ENCODE measurements around the gene PPHLN1. TPM values are rescaled to one million over a fixed set of nuclear protein-coding genes. Genes with fewer than 3 reads are reported as not detected.
A peak's percentile ranks its signal among the peaks of the same experiment; 100 is the strongest.
"Not testable (repeated sequence)": the region's sequence is repeated elsewhere in the genome, so short reads cannot be mapped to it uniquely, and the experiment has no call there.

The PPHLN1 gene
- total and polyA plus RNA-seq, 2 donors: 39.6 to 104 TPM

- no peak for DNase-seq (ENCODE audit: extremely low spot score)
- Histone ChIP-seq H3K36me3 (ENCODE audit: insufficient read depth) (no peaks in the 10 kb centered on the region), H3K4me1 (ENCODE audit: insufficient read depth) (peaks cover 2% of the 10 kb centered on the region), H3K27ac (ENCODE audit: low read depth) (no peak overlapping the region), H3K4me3 (ENCODE audit: low read depth, low read length) (no peak overlapping the region)
- whole genome bisulfite sequencing: 92% methylated on average over 5 of the region's 5 CpGs
Observed at GRCh38 chr12:42296503-42297109, 29.4 kb upstream of the PPHLN1 start.

DNA sequence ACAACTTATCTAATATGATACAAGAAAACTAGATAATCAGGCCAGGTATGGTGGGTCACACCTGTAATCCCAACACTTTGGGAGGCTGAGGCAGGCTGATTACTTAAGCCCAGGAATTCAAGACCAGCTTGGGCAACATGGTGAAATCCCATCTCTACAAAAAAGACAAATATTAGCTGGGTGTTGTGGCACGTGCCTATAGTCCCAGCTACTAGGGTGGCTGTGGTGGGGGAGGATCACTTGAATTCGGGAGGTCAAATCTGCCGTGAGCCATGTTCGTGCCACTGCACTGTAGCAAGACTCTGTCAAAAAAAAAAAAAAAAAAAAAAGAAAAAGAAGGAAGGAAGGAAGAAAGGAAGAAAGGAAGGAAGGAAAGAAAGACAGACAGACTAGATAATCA is 27.1 kb upstream of the PPHLN1 start:
- DNase-seq (ENCODE audit: extremely low spot score): no peak
- H3K4me1 ChIP-seq (ENCODE audit: insufficient read depth): peaks cover 2% of the 10 kb centered on the region
- no peak overlapping the region for H3K4me3 ChIP-seq (ENCODE audit: low read depth, low read length)
- WGBS: 78% methylated on average over 4 of the region's 4 CpGs
- H3K36me3 ChIP-seq (ENCODE audit: insufficient read depth): no peaks in the 10 kb centered on the region
- H3K27ac ChIP-seq (ENCODE audit: low read depth): no peak overlapping the region

- no peak for DNase-seq (ENCODE audit: extremely low spot score)
- WGBS: 80% methylated on average over 8 of the region's 8 CpGs
- no peak overlapping the region for H3K27ac ChIP-seq (ENCODE audit: low read depth)
- no peak overlapping the region for H3K4me3 ChIP-seq (ENCODE audit: low read depth, low read length)
- H3K4me1 ChIP-seq (ENCODE audit: insufficient read depth): peaks cover 2% of the 10 kb centered on the region
- H3K36me3 ChIP-seq (ENCODE audit: insufficient read depth): no peaks in the 10 kb centered on the region
Observed at GRCh38 chr12:42299392-42300308, 26.3 kb upstream of the PPHLN1 start.

DNA sequence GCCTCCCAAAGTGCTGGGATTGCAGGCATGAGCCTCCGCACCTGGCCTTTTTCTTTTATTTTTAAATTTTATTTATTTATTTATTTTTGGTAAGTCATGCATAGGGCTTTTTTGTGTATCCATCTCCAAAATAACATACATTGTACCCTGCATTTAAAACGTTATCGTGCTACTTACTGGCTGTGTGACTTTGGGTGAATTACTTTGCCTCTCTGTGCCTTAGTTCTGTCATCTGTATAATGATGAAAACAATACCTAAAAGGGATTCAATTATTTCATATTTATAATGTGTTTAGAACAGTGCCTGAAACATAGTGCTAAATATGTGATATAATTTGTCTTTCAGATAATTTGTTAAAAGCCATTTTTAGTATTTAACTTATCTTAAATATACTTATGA is 19.7 kb upstream of the PPHLN1 start:
- Histone ChIP-seq H3K36me3 (ENCODE audit: insufficient read depth) (peaks cover 2% of the 10 kb centered on the region), H3K4me3 (ENCODE audit: low read depth, low read length) (no peak overlapping the region), H3K4me1 (ENCODE audit: insufficient read depth) (no peaks in the 10 kb centered on the region), H3K27ac (ENCODE audit: low read depth) (no peak overlapping the region)
- WGBS: 95% methylated on average over 3 of the region's 3 CpGs
- no peak for DNase-seq (ENCODE audit: extremely low spot score)

DNA sequence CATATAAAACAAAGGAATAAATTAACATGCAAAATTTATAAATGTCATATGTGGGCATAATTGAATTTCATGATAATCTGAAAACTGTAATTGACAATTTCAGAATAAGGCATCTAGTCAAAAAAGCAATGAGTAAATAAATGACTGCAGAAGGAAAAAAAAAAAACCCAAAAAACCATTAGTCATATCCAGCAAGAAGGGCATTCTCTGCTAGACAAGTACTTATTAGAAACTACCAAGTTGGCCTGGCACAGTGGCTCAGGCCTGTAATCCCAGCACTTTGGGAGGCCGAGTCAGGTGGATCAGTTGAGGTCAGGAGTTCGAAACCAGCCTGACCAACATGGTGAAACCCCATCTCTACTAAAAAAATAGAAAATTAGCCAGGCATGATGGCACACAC is 17.6 kb upstream of the PPHLN1 start:
- WGBS: 93% methylated on average over 2 of the region's 2 CpGs
- no peak overlapping the region for H3K27ac ChIP-seq (ENCODE audit: low read depth)
- H3K36me3 ChIP-seq (ENCODE audit: insufficient read depth): peaks cover 2% of the 10 kb centered on the region
- no peak for DNase-seq (ENCODE audit: extremely low spot score)
- no peaks in the 10 kb centered on the region for H3K4me1 ChIP-seq (ENCODE audit: insufficient read depth)
- H3K4me3 ChIP-seq (ENCODE audit: low read depth, low read length): no peak overlapping the region

DNA sequence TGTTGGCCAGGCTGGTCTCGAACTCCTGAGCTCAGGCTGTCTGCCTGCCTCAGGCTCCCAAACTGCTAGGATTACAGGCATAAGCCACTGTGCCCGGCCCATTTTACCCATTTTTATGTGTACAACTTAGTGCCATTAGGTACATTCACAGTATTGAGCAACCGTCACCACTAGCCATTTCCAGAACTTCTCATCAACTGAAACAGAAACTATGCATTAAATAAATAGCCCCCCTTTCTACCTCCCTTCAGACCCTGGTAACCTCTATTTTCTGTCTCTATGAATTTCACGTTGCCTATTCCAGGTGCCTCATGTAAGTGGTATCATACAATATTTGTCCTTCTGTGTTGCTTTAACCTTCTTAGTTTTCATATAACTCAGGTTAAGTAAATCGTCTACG is 16.0 kb upstream of the PPHLN1 start:
- DNase-seq (ENCODE audit: extremely low spot score): no peak
- H3K4me1 ChIP-seq (ENCODE audit: insufficient read depth): no peaks in the 10 kb centered on the region
- no peak overlapping the region for H3K4me3 ChIP-seq (ENCODE audit: low read depth, low read length)
- WGBS: 88% methylated on average over 6 of the region's 6 CpGs
- H3K27ac ChIP-seq (ENCODE audit: low read depth): no peak overlapping the region
- peaks cover 4% of the 10 kb centered on the region for H3K36me3 ChIP-seq (ENCODE audit: insufficient read depth)

DNA sequence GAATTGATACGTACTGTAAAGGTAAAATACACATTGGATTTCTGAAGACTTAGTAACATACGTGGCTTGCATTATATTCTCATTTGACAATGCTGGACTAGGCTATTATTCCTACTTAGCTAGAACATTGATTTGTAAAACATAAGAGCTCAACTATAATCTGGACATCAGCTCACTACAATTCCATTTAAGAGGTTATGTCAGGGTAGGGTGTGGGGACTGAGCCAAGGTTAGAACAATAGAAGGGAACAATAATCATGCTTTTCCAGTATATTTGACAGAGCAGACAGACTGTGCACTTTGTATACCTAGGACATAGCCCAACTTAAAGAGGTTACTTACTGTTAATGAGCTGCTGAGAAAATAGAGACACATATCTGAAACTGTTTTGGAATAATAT is 10.9 kb upstream of the PPHLN1 start:
- Histone ChIP-seq H3K4me1 (ENCODE audit: insufficient read depth) (no peaks in the 10 kb centered on the region), H3K4me3 (ENCODE audit: low read depth, low read length) (no peak overlapping the region), H3K27ac (ENCODE audit: low read depth) (no peak overlapping the region), H3K36me3 (ENCODE audit: insufficient read depth) (peaks cover 4% of the 10 kb centered on the region)
- DNase-seq (ENCODE audit: extremely low spot score): no peak
- WGBS: 94% methylated on average over 2 of the region's 2 CpGs

DNA sequence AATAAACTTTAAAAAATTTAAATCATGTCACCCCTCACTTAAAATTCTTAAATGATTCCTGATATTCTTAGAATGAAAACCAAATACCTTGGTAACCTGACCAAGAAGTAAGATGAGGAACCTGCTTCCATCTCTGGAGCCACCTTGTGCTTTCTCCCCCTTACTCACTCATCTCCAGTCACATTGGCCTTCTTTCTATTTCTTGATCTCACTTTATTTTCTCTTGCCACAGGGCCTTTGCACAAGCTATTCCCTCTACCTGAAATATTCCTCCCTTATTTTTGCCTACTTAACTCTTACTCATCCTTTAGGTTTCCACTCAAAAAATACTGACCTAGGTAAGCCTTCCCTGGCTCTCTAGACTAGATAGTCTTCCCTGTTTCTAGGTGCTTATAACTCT is 5.2 kb upstream of the PPHLN1 start:
- H3K36me3 ChIP-seq (ENCODE audit: insufficient read depth): peaks cover 2% of the 10 kb centered on the region
- no peaks in the 10 kb centered on the region for H3K4me1 ChIP-seq (ENCODE audit: insufficient read depth)
- no peak for DNase-seq (ENCODE audit: extremely low spot score)
- H3K27ac ChIP-seq (ENCODE audit: low read depth): no peak overlapping the region
- H3K4me3 ChIP-seq (ENCODE audit: low read depth, low read length): no peak overlapping the region

DNA sequence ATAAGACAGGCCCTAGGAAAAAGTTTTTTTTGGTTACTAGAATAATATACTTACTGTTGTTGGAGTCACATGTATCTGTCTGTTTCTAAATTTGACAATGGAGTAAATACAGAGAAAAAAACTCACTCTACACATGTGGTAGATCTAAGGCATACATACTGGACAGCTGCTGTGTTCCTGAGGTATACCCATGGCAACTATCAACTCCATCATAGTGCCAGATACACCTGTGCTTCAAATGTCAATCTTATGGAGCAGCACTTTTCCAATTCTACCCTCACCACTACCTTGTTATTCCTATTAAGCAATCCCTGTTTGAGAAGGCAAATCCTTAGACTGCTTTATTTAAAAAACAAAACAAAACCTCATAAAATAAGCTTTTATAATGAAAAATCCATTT is 3.4 kb upstream of the PPHLN1 start:
- no peaks in the 10 kb centered on the region for H3K4me1 ChIP-seq (ENCODE audit: insufficient read depth)
- H3K36me3 ChIP-seq (ENCODE audit: insufficient read depth): peaks cover 2% of the 10 kb centered on the region
- DNase-seq (ENCODE audit: extremely low spot score): no peak
- no peak overlapping the region for H3K4me3 ChIP-seq (ENCODE audit: low read depth, low read length)
- no peak overlapping the region for H3K27ac ChIP-seq (ENCODE audit: low read depth)

DNA sequence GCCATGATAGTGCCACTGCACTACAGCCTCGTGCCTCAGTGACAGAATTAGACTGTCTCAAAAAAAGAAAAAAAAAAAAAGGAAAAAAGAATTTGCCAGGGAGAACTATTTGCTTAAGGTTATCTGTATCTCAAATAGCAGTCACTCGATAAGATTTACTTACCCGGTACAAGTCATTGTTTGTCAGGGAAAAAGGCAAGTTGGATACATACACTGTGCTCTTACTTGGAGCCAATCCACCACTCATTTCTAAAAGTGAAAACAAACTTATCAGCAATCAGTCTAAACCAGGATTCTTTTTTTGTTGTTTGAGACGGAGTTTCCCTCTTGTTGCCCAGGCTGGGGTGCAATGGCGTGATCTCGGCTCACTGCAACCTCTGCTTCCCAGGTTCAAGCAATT is 2.1 kb upstream of the PPHLN1 start:
- DNase-seq (ENCODE audit: extremely low spot score): no peak
- no peak overlapping the region for H3K4me3 ChIP-seq (ENCODE audit: low read depth, low read length)
- no peaks in the 10 kb centered on the region for H3K4me1 ChIP-seq (ENCODE audit: insufficient read depth)
- H3K27ac ChIP-seq (ENCODE audit: low read depth): no peak overlapping the region
- WGBS: 86% methylated on average over 6 of the region's 6 CpGs
- H3K36me3 ChIP-seq (ENCODE audit: insufficient read depth): peaks cover 2% of the 10 kb centered on the region

- Histone ChIP-seq H3K4me1 (ENCODE audit: insufficient read depth) (no peaks in the 10 kb centered on the region), H3K4me3 (ENCODE audit: low read depth, low read length) (peak overlapping the region; percentile 94), H3K36me3 (ENCODE audit: insufficient read depth) (no peaks in the 10 kb centered on the region), H3K27ac (ENCODE audit: low read depth) (no peak overlapping the region)
- 35% methylated on average over 7 of the region's 7 CpGs for WGBS
- no peak for DNase-seq (ENCODE audit: extremely low spot score)
Observed at GRCh38 chr12:42325326-42325652, 678 bp upstream of the PPHLN1 start.

DNA sequence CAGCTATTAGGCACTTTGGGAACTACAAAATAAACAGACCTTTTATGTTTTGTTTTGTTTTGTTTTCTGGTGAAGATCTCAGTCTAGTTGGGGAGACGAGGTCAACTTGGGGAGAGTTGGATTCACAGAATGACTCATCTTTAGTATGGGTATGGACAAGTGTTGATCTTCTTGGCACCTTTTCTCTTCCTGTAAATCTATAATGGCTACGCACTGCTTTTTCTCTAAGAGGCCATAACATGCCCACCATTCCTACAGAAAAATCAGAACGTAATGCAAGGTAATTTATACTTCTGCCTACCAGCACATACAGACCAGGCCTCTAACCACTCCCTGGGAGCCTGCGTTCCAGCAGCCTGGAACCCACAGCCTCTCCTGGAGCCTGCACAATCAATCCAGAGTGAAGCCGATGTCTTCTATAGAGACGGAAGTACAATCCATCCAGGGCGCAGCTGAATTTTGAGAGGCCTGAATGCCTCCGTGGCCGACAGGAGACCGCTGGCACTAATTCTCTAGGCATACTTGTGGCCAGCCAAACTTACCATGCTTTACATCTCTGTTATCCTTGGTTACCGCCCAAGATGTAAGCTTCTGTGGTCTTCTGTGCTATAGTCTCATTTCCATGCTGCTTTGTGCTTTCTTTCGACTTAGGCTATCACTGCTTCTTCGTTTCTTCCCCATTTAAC is 717 bp downstream of the PPHLN1 start:
- Histone ChIP-seq H3K27ac (ENCODE audit: low read depth) (peak overlapping the region; percentile 93), H3K4me3 (ENCODE audit: low read depth, low read length) (peak overlapping the region; percentile 94), H3K36me3 (ENCODE audit: insufficient read depth) (no peaks in the 10 kb centered on the region), H3K4me1 (ENCODE audit: insufficient read depth) (no peaks in the 10 kb centered on the region)
- DNase-seq (ENCODE audit: extremely low spot score): no peak
- 9% methylated on average over 13 of the region's 13 CpGs for WGBS

GRCh38 chr12:42327227-42327590 is 1.2 kb downstream of the PPHLN1 start:
- Histone ChIP-seq H3K27ac (ENCODE audit: low read depth) (no peak overlapping the region), H3K36me3 (ENCODE audit: insufficient read depth) (no peaks in the 10 kb centered on the region), H3K4me3 (ENCODE audit: low read depth, low read length) (peak overlapping the region; percentile 94), H3K4me1 (ENCODE audit: insufficient read depth) (no peaks in the 10 kb centered on the region)
- no peak for DNase-seq (ENCODE audit: extremely low spot score)
- WGBS: 61% methylated on average over 2 of the region's 2 CpGs

GRCh38 chr12:42330097-42330496 is 4.1 kb downstream of the PPHLN1 start:
- WGBS: 88% methylated on average over 11 of the region's 11 CpGs
- not testable (repeated sequence) for H3K36me3 ChIP-seq (ENCODE audit: insufficient read depth); H3K27ac ChIP-seq (ENCODE audit: low read depth); H3K4me1 ChIP-seq (ENCODE audit: insufficient read depth); H3K4me3 ChIP-seq (ENCODE audit: low read depth, low read length); DNase-seq (ENCODE audit: extremely low spot score)
